ENCODE measurements around the gene HECW1.

HECW1 gene

GRCh38 chr7:43108255-43109011 lies 4.0 kb upstream of the HECW1 start:
- H3K9me3 ChIP-seq (replicated peaks in 1 of 11): peaks cover 0 to 5% (median 0%) of the 10 kb centered on the region in 11 experiments; a peak in 2 of 22 replicates
- peak overlapping the region in 1 of 11 experiments; percentile 2; a peak in 2 of 22 replicates for H3K4me2 ChIP-seq
- no peaks in the 10 kb centered on the region for H4K20me1 ChIP-seq
- no peaks in the 10 kb centered on the region for H3K36me3 ChIP-seq
- no peak overlapping the region for H3K9ac ChIP-seq
- peaks cover 10 to 41% (median 30%) of the 10 kb centered on the region in 10 experiments; a peak in 19 of 20 replicates for H3K4me1 ChIP-seq
- H3K4me3 ChIP-seq: no peak overlapping the region
- peak overlapping the region in 1 of 11 experiments; percentile 83; a peak in 1 of 22 replicates for H3K27ac ChIP-seq
- H3K27me3 ChIP-seq: peaks cover 0 to 34% (median 0%) of the 10 kb centered on the region in 11 experiments; a peak in 8 of 22 replicates
- no peak for TF ChIP-seq Cebpa-rat (IDR thresholded peaks at IDR 0.05)

- peak overlapping the region in 8 of 11 experiments; percentile 38 to 83 (median 78); a peak in 16 of 22 replicates for H3K27ac ChIP-seq
- H3K36me3 ChIP-seq: no peaks in the 10 kb centered on the region
- H4K20me1 ChIP-seq: peaks cover 0 to 7% (median 0%) of the 10 kb centered on the region in 11 experiments; a peak in 1 of 22 replicates
- H3K9ac ChIP-seq: peak overlapping the region in 8 of 11 experiments; percentile 50 to 88 (median 78); a peak in 16 of 22 replicates
- TF ChIP-seq Cebpa-rat (IDR thresholded peaks at IDR 0.05): peak in 6 of 11 experiments; percentile 23 to 83 (median 64); a peak in 8 of 22 replicates
- H3K27me3 ChIP-seq: peaks cover 0 to 58% (median 0%) of the 10 kb centered on the region in 11 experiments; a peak in 11 of 22 replicates
- peak overlapping the region; percentile 87 to 100 (median 98) for H3K4me2 ChIP-seq
- no peaks in the 10 kb centered on the region for H3K9me3 ChIP-seq (replicated peaks in 1 of 11)
- H3K4me3 ChIP-seq: peak overlapping the region in 8 of 10 experiments; percentile 66 to 76 (median 71); a peak in 14 of 20 replicates
- H3K4me1 ChIP-seq: peaks cover 34 to 65% (median 53%) of the 10 kb centered on the region in 10 experiments
These were observed 1.5 kb upstream of the HECW1 start for GRCh38 chr7:43110791-43111535.

GRCh38 chr7:43111630-43112458 lies 603 bp upstream of the HECW1 start:
- Histone ChIP-seq H3K4me2 (peak overlapping the region; percentile 87 to 100 (median 98)), H3K4me3 (peak overlapping the region in 9 of 10 experiments; percentile 58 to 76 (median 71); a peak in 16 of 20 replicates), H3K27me3 (peaks cover 0 to 60% (median 0%) of the 10 kb centered on the region in 11 experiments; a peak in 11 of 22 replicates), H3K9me3 (replicated peaks in 1 of 11) (no peaks in the 10 kb centered on the region), H4K20me1 (peaks cover 0 to 7% (median 0%) of the 10 kb centered on the region in 11 experiments; a peak in 1 of 22 replicates), H3K27ac (peak overlapping the region in 8 of 11 experiments; percentile 38 to 83 (median 78); a peak in 16 of 22 replicates), H3K4me1 (peaks cover 43 to 74% (median 62%) of the 10 kb centered on the region in 10 experiments), H3K9ac (peak overlapping the region in 8 of 11 experiments; percentile 51 to 88 (median 78); a peak in 16 of 22 replicates), H3K36me3 (no peaks in the 10 kb centered on the region)
- TF ChIP-seq Cebpa-rat (IDR thresholded peaks at IDR 0.05): no peak

GRCh38 chr7:43112941-43113621 lies 634 bp downstream of the HECW1 start:
- Histone ChIP-seq H3K4me3 (peak overlapping the region; percentile 50 to 76 (median 70)), H3K4me1 (peaks cover 55 to 86% (median 74%) of the 10 kb centered on the region in 10 experiments), H3K27me3 (peaks cover 0 to 60% (median 0%) of the 10 kb centered on the region in 11 experiments; a peak in 11 of 22 replicates), H3K9me3 (replicated peaks in 1 of 11) (no peaks in the 10 kb centered on the region), H3K9ac (peak overlapping the region; percentile 59 to 88 (median 75); a peak in 21 of 22 replicates), H4K20me1 (peaks cover 0 to 7% (median 0%) of the 10 kb centered on the region in 11 experiments; a peak in 1 of 22 replicates), H3K36me3 (no peaks in the 10 kb centered on the region), H3K27ac (peak overlapping the region in 9 of 11 experiments; percentile 27 to 83 (median 73); a peak in 17 of 22 replicates), H3K4me2 (peak overlapping the region; percentile 87 to 100 (median 98))
- TF ChIP-seq Cebpa-rat (IDR thresholded peaks at IDR 0.05): no peak

- H3K4me3 ChIP-seq: peak overlapping the region; percentile 50 to 76 (median 70)
- peak overlapping the region in 10 of 11 experiments; percentile 61 to 88 (median 76); a peak in 19 of 22 replicates for H3K9ac ChIP-seq
These were observed 1.4 kb downstream of the HECW1 start for GRCh38 chr7:43113622-43114457.

GRCh38 chr7:43114458-43114780 lies 2.0 kb downstream of the HECW1 start:
- peak overlapping the region; percentile 50 to 76 (median 70); a peak in 19 of 20 replicates for H3K4me3 ChIP-seq
- TF ChIP-seq Cebpa-rat (IDR thresholded peaks at IDR 0.05): no peak
- H3K9ac ChIP-seq: peak overlapping the region in 8 of 11 experiments; percentile 74 to 88 (median 78); a peak in 16 of 22 replicates
- peaks cover 0 to 5% (median 0%) of the 10 kb centered on the region in 11 experiments; a peak in 2 of 22 replicates for H3K36me3 ChIP-seq
- H3K4me1 ChIP-seq: peaks cover 68 to 89% (median 86%) of the 10 kb centered on the region in 10 experiments
- peak overlapping the region in 6 of 11 experiments; percentile 68 to 83 (median 80); a peak in 9 of 22 replicates for H3K27ac ChIP-seq
- H4K20me1 ChIP-seq: peaks cover 0 to 7% (median 0%) of the 10 kb centered on the region in 11 experiments; a peak in 1 of 22 replicates
- peak overlapping the region; percentile 87 to 100 (median 98) for H3K4me2 ChIP-seq
- H3K9me3 ChIP-seq (replicated peaks in 1 of 11): no peaks in the 10 kb centered on the region
- peaks cover 0 to 66% (median 0%) of the 10 kb centered on the region in 11 experiments; a peak in 11 of 22 replicates for H3K27me3 ChIP-seq

More at GRCh38 chr7:43113622-43114457, 1.4 kb downstream of the HECW1 start:
- H3K27me3 ChIP-seq: peaks cover 0 to 60% (median 0%) of the 10 kb centered on the region in 11 experiments; a peak in 11 of 22 replicates
- H3K4me2 ChIP-seq: peak overlapping the region; percentile 87 to 100 (median 98)
- peak overlapping the region in 8 of 11 experiments; percentile 68 to 83 (median 76); a peak in 16 of 22 replicates for H3K27ac ChIP-seq
- no peaks in the 10 kb centered on the region for H3K9me3 ChIP-seq (replicated peaks in 1 of 11)
- TF ChIP-seq Cebpa-rat (IDR thresholded peaks at IDR 0.05): no peak
- peaks cover 0 to 7% (median 0%) of the 10 kb centered on the region in 11 experiments; a peak in 1 of 22 replicates for H4K20me1 ChIP-seq
- peaks cover 63 to 89% (median 82%) of the 10 kb centered on the region in 10 experiments for H3K4me1 ChIP-seq
- no peaks in the 10 kb centered on the region for H3K36me3 ChIP-seq

Measured in BLaER1 treated with 17β-estradiol and CSF1 and Interleukin-3, amounts not matched to agents 10 nM and 100 nM (cell line).